HepG2 (cell line): ENCODE data around the gene NUP214. TPM values are rescaled to one million over a fixed set of nuclear protein-coding genes. Genes with fewer than 3 reads are reported as not detected.

ENCODE experiments used
- ARID5B ChIP-seq: IDR thresholded peaks from 2 replicates; pipeline ENCODE4 v1.4.0; 2020; ENCODE audit warnings: mild to moderate bottlenecking, missing genetic modification reagents
- ASH2L ChIP-seq: fragments of 300-600, 200-600 bp; sonication (generic); IDR thresholded peaks from 2 replicates; pipeline ENCODE4 v1.7.0; 2017; ENCODE audit warnings: low read depth, mild to moderate bottlenecking, moderate library complexity, mixed read lengths, low read length; ENCODE audit not compliant: insufficient read length
- CENPBD1 ChIP-seq: sonication (generic); formaldehyde crosslinking; IDR thresholded peaks from 2 replicates; pipeline ENCODE4 v1.8.0; 2022; ENCODE audit warnings: missing genetic modification reagents, low read depth, mild to moderate bottlenecking, borderline replicate concordance
- DZIP1 ChIP-seq: sonication (generic); formaldehyde crosslinking; IDR thresholded peaks from 2 replicates; pipeline ENCODE4 v1.5.0; 2020; ENCODE audit warnings: mild to moderate bottlenecking, missing genetic modification reagents
- HNRNPK ChIP-seq: fragments of 200-400 bp; formaldehyde crosslinking; IDR thresholded peaks from 2 replicates; pipeline ENCODE4 v1.6.1; 2018; ENCODE audit warnings: low read length, low read depth, moderate library complexity, mild to moderate bottlenecking; ENCODE audit not compliant: poor library complexity, severe bottlenecking
- MAZ ChIP-seq, 2 experiments: sonication (generic) in 1 of 2; formaldehyde crosslinking in 1 of 2; IDR thresholded peaks; 2 replicates each; pipeline versions ENCODE4 v1.5.0 to v1.6.1; 2012 to 2020; ENCODE audit warnings: low read depth in 2 of 2, mild to moderate bottlenecking in 2 of 2, borderline replicate concordance in 1 of 2, improper control_type of control experiment in 1 of 2, low read length in 1 of 2, missing genetic modification reagents in 1 of 2, moderate library complexity in 1 of 2
- MXD4 ChIP-seq: IDR thresholded peaks from 2 replicates; pipeline ENCODE4 v1.6.1; 2016; ENCODE audit warnings: mild to moderate bottlenecking, missing biosample characterization, missing genetic modification reagents
- NRL ChIP-seq: sonication (generic); formaldehyde crosslinking; IDR thresholded peaks from 2 replicates; pipeline ENCODE4 v1.5.0; 2020; ENCODE audit warnings: missing genetic modification reagents, mild to moderate bottlenecking, moderate library complexity, borderline replicate concordance
- PCBP1 ChIP-seq: fragments of 200-400 bp; formaldehyde crosslinking; IDR thresholded peaks from 2 replicates; pipeline ENCODE4 v1.6.1; 2017; ENCODE audit warnings: mild to moderate bottlenecking, low read depth, low read length, borderline replicate concordance
- POGZ ChIP-seq: sonication (generic); formaldehyde crosslinking; IDR thresholded peaks from 2 replicates; pipeline ENCODE4 v1.4.0; 2020; ENCODE audit warnings: mild to moderate bottlenecking, missing genetic modification reagents
- POLR2G ChIP-seq: fragments of 200-400 bp; formaldehyde crosslinking; IDR thresholded peaks from 2 replicates; pipeline ENCODE4 v1.6.1; 2018; ENCODE audit warnings: mild to moderate bottlenecking, low read depth, low read length, moderate library complexity
- RBFOX2 ChIP-seq: fragments of 200-400 bp; formaldehyde crosslinking; IDR thresholded peaks from 2 replicates; pipeline ENCODE4 v1.6.1; 2017; ENCODE audit warnings: low read depth, mild to moderate bottlenecking, low read length
- SOX6 ChIP-seq, 2 experiments: fragments of 450-650 bp in 1 of 2; sonication (generic) in 1 of 2; formaldehyde crosslinking in 1 of 2; IDR thresholded peaks; 2 replicates each; pipeline versions ENCODE4 v1.4.0 to v1.6.1; 2017 to 2020; ENCODE audit warnings: antibody characterized with exemption in 1 of 2, mild to moderate bottlenecking in 1 of 2, missing genetic modification reagents in 1 of 2
- TCF7L2 ChIP-seq: IDR thresholded peaks from 2 replicates; pipeline ENCODE4 v1.6.1; 2011; ENCODE audit warnings: mild to moderate bottlenecking, low read depth, low read length, moderate library complexity
- ZC3H4 ChIP-seq: sonication (generic); formaldehyde crosslinking; IDR thresholded peaks from 2 replicates; pipeline ENCODE4 v1.4.0; 2020; ENCODE audit warnings: missing genetic modification reagents, borderline replicate concordance
- ZEB1 ChIP-seq: IDR thresholded peaks from 2 replicates; pipeline ENCODE4 v1.6.1; 2012; ENCODE audit warnings: mild to moderate bottlenecking, low read depth, inconsistent platforms; ENCODE audit not compliant: insufficient replicate concordance
- ZFY ChIP-seq: sonication (generic); formaldehyde crosslinking; IDR thresholded peaks from 2 replicates; pipeline ENCODE4 v1.4.0; 2020; ENCODE audit warnings: missing genetic modification reagents
- ZNF253 ChIP-seq: sonication (generic); formaldehyde crosslinking; IDR thresholded peaks from 2 replicates; pipeline ENCODE4 v1.8.0; 2022; ENCODE audit warnings: mild to moderate bottlenecking, missing genetic modification reagents, borderline replicate concordance
- ZNF598 ChIP-seq: sonication (generic); formaldehyde crosslinking; IDR thresholded peaks from 2 replicates; pipeline ENCODE4 v1.5.1; 2020; ENCODE audit warnings: mild to moderate bottlenecking, missing genetic modification reagents, borderline replicate concordance
- ZNF777 ChIP-seq: sonication (generic); formaldehyde crosslinking; IDR thresholded peaks from 2 replicates; pipeline ENCODE4 v1.4.0; 2020; ENCODE audit warnings: missing genetic modification reagents
- polyA plus RNA-seq, 8 experiments: library from polyadenylated mRNA; depleted of rRNA in 3 of 8; stranded (reverse) in 7 of 8; unstranded in 1 of 8; fragments of >200 nt; fragmentation: Illumina TruSeq in 4 of 8; extraction: Trizol in 4 of 8; gene quantifications; 2 replicates each; pipeline versions ENCODE4 v1.2.1 to v1.2.3, GENCODE V29; 2011 to 2016; ENCODE audit warnings: low read depth in 4 of 8, missing spikeins in 1 of 8, mixed read lengths in 1 of 8; ENCODE audit not compliant: insufficient read depth in 1 of 8
- total RNA-seq, 5 experiments: library from RNA; depleted of rRNA; stranded (reverse); fragments of >200 nt; fragmentation: Illumina TruSeq; extraction: Trizol; gene quantifications; 2 replicates each; pipeline ENCODE4 v1.2.3, GENCODE V29; 2016; ENCODE audit warnings: low read depth in 1 of 5

The NUP214 gene
- total and polyA plus RNA-seq, 2 of the 13 experiments (the other 11 are each of a cell fraction or from before 2014, with no cell fraction given) = 8.4 to 16.0 TPM

GRCh38 chr9:131096269-131097125 is 28.9 kb upstream of the NUP214 start, which contains the start of gene AIF1L (continued):
- TF ChIP-seq ZNF777 (peak; percentile 3; the same call in 1 of the 2 replicates), MXD4 (CRISPR knock-in tag) (no peak), DZIP1 (CRISPR knock-in tag) (peak; percentile 37; the same call in 1 of the 2 replicates), POLR2G (peak; percentile 49; the same call in 1 of the 2 replicates), RBFOX2 (peak; percentile 68), ZNF253 (CRISPR knock-in tag) (no peak), ASH2L (no peak), TCF7L2 (no peak), ZNF598 (CRISPR knock-in tag) (peak; percentile 26; the same call in 1 of the 2 replicates), CENPBD1 (CRISPR knock-in tag) (no peak), NRL (peak; percentile 13; the same call in 1 of the 2 replicates), SOX6 (IDR thresholded peaks at IDR 0.05) (no peak), SOX6 (CRISPR knock-in tag; IDR thresholded peaks at IDR 0.05) (peak; percentile 24; the same call in 1 of the 2 replicates), POGZ (CRISPR knock-in tag) (0 out of 2 replicates have a peak, but pooled peaks have one; percentile 31), ZC3H4 (CRISPR knock-in tag) (no peak), ARID5B (CRISPR knock-in tag) (0 out of 2 replicates have a peak, but pooled peaks have one; percentile 17), PCBP1 (peak; percentile 25; the same call in 1 of the 2 replicates), ZEB1 (peak; percentile 35), MAZ (IDR thresholded peaks at IDR 0.05; ENCODE audit: borderline replicate concordance, low read depth, low read length) (peak; percentile 77; the same call in 1 of the 2 replicates), MAZ (CRISPR knock-in tag; IDR thresholded peaks at IDR 0.05; ENCODE audit: low read depth) (no peak), ZFY (CRISPR knock-in tag) (peak; percentile 20; the same call in 1 of the 2 replicates), HNRNPK (peak; percentile 91)
